ENCODE results near the gene LZTR1.

GRCh38 chr22:20980523-20980922 lies 1.6 kb upstream of the LZTR1 start:
- no peak for TF ChIP-seq CTCF (conservative IDR thresholded peaks at IDR 0.05; ENCODE audit: low read depth, low read length)
- no peak for TF ChIP-seq POLR2A (IDR thresholded peaks at IDR 0.05; ENCODE audit: low read depth, low read length)
- no peak for TF ChIP-seq MAZ (IDR thresholded peaks at IDR 0.05; ENCODE audit: borderline replicate concordance, low read depth, low read length)
- no peak for TF ChIP-seq RAD21 (IDR thresholded peaks at IDR 0.05; ENCODE audit: low read length)
- TF ChIP-seq RFX5 (IDR thresholded peaks at IDR 0.05; ENCODE audit: low read depth, low read length) = no peak
- no peak for TF ChIP-seq USF2 (IDR thresholded peaks at IDR 0.05; ENCODE audit: low read depth, low read length)
- no peak for TF ChIP-seq MXI1 (IDR thresholded peaks at IDR 0.05; ENCODE audit: borderline replicate concordance, low read depth, low read length)
- TF ChIP-seq BHLHE40 (IDR thresholded peaks at IDR 0.05; ENCODE audit: low read depth, low read length) = no peak
- no peak for TF ChIP-seq MAFK (IDR thresholded peaks at IDR 0.05; ENCODE audit: low read depth, low read length)
- TF ChIP-seq SMC3 (IDR thresholded peaks at IDR 0.05; ENCODE audit: low read depth, low read length) = no peak
